ENCODE measurements around the gene UST.

- no peak for TF ChIP-seq CTCF (IDR thresholded peaks at IDR 0.05 in 2 of 3, conservative IDR thresholded peaks at IDR 0.05 in 1 of 3; ENCODE audit: borderline replicate concordance in 1 of 3, insufficient read depth in 1 of 3, low read depth in 2 of 3, low read length in 2 of 3)
- TF ChIP-seq EZH2phosphoT487 (IDR thresholded peaks at IDR 0.05; ENCODE audit: borderline replicate concordance), result no peak
- TF ChIP-seq ZFX (IDR thresholded peaks at IDR 0.05), result no peak
- no peak for TF ChIP-seq POLR2A (IDR thresholded peaks at IDR 0.05; ENCODE audit: borderline replicate concordance, extremely low read depth, insufficient read depth, insufficient read length)
- TF ChIP-seq SRF (IDR thresholded peaks at IDR 0.05; ENCODE audit: low read depth), result no peak
- no peak for TF ChIP-seq REST (IDR thresholded peaks at IDR 0.05; ENCODE audit: low read depth)
- TF ChIP-seq SP1 (IDR thresholded peaks at IDR 0.05; ENCODE audit: low read depth), result no peak
- no peak for TF ChIP-seq POLR2AphosphoS5 (IDR thresholded peaks at IDR 0.05; ENCODE audit: low read depth, low read length)
- TF ChIP-seq EGR1 (IDR thresholded peaks at IDR 0.05; ENCODE audit: low read depth), result no peak
These were observed 13.4 kb downstream of the UST start for GRCh38 chr6:148760258-148760534.
